ENCODE data around the gene STX5.

Gene STX5

DNA sequence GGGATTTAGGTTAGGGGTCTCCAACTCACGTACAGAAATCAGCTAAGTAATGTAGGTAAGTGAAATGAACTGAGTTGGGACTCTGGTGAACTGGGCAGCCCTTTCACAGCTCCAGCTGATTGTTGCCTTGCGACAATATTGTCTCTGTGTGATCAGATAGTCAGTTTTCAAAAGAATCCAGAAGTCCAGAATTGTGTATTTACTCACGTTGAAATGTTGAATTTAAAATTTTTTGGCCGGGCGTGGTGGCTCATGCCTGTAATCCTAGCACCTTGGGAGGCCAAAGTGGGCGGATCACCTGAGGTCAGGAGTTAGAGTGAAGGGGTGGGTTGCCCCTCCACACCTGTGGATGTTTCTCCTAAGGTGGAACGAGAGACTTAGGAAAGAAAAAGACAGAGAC is 26.4 kb upstream of the STX5 start:
- no peak overlapping the region; the same call in 1 of the 2 replicates for H3K4me3 ChIP-seq (ENCODE audit: low read length)
- no peak for TF ChIP-seq ZNF274 (IDR thresholded peaks at IDR 0.05; ENCODE audit: low read depth, low read length)

DNA sequence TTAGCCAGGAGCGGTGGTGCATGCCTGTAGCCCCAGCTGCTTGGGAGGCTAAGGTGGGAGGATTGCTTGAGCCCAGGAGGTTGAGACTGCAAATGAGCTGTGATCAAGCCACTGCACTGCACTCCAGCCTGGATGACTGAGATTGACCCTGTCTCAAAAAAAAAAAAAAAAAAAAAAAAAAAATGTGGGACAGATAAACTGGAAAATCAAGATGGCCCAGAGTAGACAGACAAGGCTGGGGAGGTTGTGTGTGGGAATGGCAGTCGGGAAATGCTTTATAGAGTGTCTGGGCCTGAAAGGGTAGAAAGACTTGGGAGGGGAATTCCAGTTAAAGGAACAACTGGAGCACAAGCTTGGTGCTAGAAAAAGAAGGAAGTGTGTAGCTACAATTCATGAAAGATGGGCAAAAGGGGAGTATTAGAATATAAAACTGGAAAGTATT is 25.7 kb upstream of the STX5 start:
- TF ChIP-seq ZNF274 (IDR thresholded peaks at IDR 0.05; ENCODE audit: low read depth, low read length), result no peak
- peak overlapping the region; percentile 79; the same call in 1 of the 2 replicates for H3K4me3 ChIP-seq (ENCODE audit: low read length)

DNA sequence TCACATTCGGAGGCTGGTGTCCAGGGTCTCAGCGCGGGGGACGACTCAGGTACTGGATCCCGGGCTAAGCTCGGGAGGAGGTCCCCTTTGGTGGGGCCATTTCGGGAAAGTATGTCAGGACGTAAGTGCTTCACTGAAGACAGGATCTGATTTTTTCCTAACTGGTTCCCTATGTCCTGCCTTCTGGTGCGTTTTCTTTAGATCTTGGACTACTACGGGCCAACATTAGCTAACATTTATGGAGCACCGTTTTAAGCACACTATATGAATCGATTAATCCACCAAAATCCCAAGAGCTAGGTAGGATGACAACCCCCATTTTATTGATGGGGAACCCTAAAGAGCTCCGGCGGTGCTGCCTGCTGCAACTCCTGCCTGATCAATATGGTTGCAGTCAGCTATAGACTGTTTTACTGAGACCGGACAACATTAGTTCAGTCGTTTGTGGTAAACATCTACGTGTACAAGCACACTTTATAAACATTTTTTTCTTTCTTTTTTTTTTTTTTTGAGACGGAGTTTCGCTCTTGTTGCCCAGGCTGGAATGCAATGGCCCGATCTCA is 24.6 kb upstream of the STX5 start:
- TF ChIP-seq ZNF274 (IDR thresholded peaks at IDR 0.05; ENCODE audit: low read depth, low read length), result no peak

DNA sequence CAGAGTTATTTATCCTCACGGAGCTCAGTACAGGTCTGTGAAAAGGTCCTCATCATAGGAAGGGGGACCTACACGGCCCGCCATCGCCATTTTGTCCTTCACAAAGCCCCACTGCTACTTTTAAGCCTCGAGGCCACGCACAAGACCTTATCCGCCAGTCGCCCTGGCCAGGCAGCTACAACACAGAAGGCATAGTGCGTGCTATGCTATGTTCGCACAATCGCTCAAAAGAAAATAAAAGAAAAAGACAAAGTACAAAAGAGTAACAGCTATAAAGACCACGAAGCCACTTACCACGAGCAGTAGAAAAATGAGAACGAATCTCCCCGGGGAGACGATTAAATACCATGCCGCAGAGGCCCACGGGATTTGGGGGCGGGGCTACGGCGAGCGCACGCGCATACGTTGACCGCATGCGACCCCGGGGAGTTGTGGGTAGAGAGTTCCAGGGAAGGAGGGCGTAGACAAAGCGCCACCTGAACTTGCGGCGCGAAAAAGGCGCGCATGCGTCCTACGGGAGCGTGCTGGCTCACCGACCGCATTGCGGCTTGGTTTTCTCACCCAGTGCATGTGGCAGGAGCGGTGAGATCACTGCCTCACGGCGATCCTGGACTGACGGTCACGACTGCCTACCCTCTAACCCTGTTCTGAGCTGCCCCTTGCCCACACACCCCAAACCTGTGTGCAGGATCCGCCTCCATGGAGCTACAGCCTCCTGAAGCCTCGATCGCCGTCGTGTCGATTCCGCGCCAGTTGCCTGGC is 23.9 kb upstream of the STX5 start:
- peak overlapping the region; percentile 99 for H3K4me3 ChIP-seq (ENCODE audit: low read length)
- TF ChIP-seq ZNF274 (IDR thresholded peaks at IDR 0.05; ENCODE audit: low read depth, low read length), result no peak

More for the DNA sequence above, 24.6 kb upstream of the STX5 start:
- H3K4me3 ChIP-seq (ENCODE audit: low read length), result peak overlapping the region; percentile 79

DNA sequence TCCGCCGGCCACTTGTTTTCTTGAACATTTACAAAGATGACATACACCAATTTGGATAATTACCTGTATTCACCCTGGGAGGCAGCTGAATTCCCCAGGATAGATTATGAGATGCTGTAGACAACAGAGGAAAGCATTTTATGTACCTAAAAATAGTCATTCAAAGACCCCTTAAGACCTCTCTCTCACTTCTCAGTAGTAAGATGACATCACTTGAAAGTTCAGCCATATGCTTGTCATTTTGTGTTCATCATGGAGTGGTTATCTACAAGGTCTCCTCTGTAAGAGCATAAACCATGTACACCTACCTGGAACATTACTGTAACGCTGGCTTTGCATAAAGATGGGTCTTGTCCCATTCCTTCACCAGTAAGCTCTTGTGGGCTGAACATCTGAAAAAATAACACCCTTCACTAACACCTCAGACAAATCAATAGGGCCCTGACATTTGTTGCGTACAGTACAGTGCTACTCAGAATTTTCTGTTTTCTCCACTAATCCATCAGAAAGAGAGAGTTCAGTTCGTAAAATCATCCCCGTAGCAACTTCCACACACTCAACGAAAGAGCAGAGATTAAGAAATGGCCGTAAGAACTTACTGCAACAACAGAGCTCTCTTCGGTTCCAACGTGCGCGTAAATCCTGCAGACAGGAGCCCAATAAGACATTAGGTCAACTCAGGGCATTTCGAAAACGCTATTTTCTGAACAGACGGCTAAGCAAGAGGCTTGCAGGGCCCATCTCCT is 23.1 kb upstream of the STX5 start:
- peak overlapping the region; percentile 99 for H3K4me3 ChIP-seq (ENCODE audit: low read length)

DNA sequence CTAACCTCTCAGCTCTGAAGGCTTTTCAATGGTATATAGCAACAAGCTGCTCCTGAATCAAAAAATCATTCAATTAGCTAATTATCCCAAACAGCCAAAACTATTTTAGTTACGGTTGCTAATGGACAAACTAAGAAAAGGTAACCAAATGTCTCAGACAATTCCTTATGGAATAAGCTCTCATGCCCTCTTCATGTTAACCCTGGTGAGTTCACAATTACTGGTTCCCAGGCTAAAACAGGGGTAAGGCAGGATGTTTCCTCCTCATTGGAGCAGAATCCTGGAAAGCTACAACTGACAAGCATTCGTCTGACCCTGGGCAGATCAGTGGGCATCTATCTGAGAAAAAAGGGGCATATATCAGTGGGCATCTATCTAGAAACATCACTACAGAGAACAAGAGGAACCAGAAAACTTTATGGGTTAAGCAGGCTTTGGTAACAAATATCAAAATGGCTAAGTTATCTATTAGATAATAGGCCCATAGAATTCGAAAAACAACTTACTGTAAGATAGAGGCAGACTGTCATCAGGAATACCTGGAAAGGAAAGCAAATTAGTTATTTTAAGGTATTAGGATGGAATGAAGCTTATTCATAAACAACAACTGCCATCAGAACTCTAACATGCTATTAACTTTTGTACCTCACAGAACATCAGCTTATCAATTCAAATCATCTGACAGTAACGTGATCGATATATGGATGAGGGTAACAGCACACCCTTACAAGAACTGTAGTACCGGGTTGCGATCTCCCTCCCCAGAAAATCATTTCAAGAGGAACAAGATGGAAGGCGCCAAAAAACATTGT is 22.4 kb upstream of the STX5 start:
- peak overlapping the region; percentile 99 for H3K4me3 ChIP-seq (ENCODE audit: low read length)
- no peak for TF ChIP-seq ZNF274 (IDR thresholded peaks at IDR 0.05; ENCODE audit: low read depth, low read length)

More for the DNA sequence above, 23.1 kb upstream of the STX5 start:
- TF ChIP-seq ZNF274 (IDR thresholded peaks at IDR 0.05; ENCODE audit: low read depth, low read length), result no peak

DNA sequence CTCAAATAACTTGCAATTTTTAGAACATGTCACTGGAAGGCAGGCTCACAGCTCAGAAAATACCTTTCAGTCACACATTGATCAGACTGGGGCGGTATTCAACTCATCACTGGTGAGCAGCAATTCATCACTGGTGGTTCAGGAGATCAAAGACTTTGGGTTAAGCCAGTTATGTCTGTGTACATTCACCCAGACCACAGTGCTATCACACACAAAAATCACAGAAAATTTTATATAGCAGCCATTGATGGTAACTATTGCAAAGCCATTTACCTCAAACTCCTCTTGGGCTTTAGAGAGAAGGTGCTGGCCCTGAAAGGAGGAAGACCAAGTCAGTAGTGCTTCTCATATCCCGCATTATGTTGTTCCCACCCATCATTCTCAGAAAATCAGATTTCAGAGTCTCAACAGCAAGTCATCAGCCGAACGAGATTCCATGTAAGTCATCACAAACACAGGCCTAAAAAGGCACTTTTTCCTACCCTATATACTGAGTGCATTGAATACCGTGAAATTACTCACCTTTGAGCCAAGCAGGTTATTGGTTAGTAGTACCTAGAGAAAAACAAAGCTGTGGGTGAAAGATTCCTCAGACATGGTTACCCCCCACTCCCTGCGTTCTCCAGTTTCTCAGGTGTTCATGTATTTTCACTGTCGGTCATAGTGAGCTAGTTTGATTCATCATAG is 21.6 kb upstream of the STX5 start:
- TF ChIP-seq ZNF274 (IDR thresholded peaks at IDR 0.05; ENCODE audit: low read depth, low read length), result no peak
- peak overlapping the region; percentile 99 for H3K4me3 ChIP-seq (ENCODE audit: low read length)

DNA sequence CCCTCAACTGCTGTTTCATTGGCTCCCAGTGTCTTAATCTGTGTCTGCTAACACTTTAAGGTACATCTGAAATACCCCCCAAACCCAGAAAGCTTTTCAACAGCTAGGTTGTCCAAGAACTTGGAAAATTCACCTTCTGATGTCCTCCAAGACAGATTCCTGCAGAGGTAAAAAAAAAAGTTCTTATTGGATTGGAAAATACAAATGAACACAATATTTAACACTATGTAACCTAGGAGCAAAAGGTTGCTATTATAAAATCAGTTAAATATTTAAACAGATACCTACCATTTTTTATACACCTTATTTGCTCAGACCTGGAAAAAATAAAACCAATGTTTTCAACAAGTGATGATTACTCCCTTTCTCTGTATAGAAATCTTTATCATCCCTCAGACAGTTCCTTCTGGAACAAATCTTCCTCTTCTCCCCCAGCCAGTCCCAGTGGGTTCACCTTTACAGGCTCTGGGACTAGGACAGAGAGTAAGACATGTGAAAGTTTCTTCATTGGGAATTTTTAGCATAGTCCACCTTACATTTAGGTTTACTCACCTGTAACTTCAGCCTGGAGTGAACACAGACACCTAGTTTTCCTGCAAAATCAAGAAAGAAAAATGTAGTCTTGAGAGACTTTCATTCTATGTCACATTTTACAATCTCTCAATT is 20.8 kb upstream of the STX5 start:
- peak overlapping the region; percentile 99 for H3K4me3 ChIP-seq (ENCODE audit: low read length)
- TF ChIP-seq ZNF274 (IDR thresholded peaks at IDR 0.05; ENCODE audit: low read depth, low read length), result no peak

DNA sequence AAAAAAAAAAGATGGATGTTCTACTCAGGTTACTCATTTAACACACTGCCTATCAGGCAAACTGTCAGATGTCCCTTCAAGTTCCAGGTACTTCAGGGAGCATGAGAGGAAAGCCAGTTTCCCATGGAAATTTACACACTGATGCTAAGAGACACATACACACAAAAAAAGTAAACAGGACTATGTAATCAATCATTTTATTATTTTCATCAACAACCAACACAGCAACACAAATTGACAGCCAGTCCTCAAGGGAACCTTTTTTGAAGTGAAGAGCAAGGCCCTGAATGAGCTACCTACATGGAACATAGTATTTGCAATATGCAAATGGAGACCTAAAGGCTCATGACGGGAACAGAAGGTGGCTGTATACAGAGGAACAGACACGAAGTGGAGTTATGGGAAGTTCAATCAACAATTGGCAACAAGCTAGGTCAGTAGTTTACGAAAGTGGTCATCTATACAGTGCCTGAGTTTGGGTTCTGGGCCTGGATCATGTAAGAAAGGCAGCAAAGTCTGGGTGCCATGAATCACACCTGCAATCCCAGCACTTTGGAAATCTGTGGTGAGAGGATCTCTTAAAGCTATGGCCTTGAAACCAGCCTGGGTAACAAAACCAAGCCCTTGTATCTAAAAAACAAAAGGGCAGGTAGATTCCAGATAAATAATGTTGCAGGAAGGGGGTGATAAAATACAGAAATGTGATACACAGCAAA is 20.1 kb upstream of the STX5 start:
- no peak overlapping the region for H3K4me3 ChIP-seq (ENCODE audit: low read length)
- no peak for TF ChIP-seq ZNF274 (IDR thresholded peaks at IDR 0.05; ENCODE audit: low read depth, low read length)

DNA sequence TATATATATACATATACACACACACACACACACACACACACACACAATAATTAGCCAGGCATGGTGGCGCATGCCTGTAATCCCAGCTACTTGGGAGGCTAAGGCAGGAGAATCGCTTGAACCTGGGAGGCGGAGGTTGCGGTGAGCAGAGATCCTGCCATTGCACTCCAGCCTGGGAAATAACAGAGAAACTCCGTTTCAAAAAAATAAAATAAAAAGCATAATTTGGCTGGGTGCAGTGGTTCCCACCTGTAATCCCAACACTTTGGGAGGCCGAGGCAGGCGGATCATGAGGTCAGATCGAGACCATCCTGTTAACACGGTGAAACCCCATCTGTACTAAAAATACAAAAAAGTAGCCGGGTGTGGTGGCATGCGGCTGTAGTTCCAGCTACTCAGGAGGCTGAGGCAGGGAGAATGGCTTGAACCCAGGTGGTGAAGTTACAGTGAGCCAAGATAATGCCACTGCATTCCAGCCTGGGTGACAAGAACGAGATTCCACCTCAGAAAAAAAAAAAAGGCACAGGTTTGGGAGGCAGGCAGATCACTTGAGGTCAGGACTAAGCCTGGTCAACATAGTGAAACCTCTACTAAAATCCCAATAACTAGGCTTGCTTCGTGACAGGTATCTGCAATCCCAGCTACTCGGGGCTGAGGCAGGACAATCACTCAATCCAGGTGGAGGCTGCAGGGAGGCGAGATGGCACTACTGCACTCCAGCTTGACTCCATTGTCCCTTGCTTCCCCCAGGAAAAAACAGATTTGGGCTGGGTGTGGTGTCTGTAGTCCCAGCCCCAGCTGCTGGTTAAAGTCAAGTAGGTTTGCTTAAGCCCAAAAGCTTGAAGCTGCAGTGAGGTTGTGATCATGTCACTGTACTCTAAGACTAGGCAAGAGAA is 19.3 kb upstream of the STX5 start:
- no peak for TF ChIP-seq ZNF274 (IDR thresholded peaks at IDR 0.05; ENCODE audit: low read depth, low read length)
- no peak overlapping the region for H3K4me3 ChIP-seq (ENCODE audit: low read length)

DNA sequence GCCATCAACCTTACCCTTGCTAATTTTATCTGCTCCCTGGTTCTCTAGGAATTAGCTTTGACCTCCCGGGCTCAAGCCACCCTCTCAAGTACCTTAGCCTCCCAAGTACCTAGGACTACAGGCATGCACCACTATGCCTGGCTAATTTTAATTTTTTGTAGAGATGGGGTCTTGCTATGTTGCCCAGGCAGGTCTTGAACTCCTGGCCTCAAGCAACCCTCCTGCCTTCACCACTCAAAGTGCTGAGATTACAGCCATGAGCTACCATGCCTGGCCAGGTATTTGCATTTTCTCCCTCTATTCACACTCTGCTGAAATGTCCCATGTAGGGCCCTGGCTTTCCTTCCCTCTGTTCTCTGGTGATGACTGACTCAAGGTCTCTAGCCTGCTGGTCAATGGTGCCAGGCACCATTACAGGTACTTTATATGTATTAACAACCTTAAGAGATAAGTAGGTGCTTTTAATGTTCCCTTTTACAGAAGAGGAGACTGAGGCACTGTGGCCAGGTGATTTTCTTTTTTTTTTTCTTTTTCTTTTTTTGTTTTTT is 16.0 kb upstream of the STX5 start:
- no peak for TF ChIP-seq ZNF274 (IDR thresholded peaks at IDR 0.05; ENCODE audit: low read depth, low read length)
- H3K4me3 ChIP-seq (ENCODE audit: low read length), result no peak overlapping the region

Data from GM08714 (cell line).